Pancreas (tissue), 10 donors: ENCODE measurements around the gene DACH1. TPM values are rescaled to one million over a fixed set of nuclear protein-coding genes. Genes with fewer than 3 reads are reported as not detected.

ENCODE experiments used
- ATAC-seq, 4 donors: fragments of 200-7000 bp; cut with Tn5 transposase; one replicate each; pipeline versions ENCODE4 v1.8.0 to v1.9.1; 2020; ENCODE audit warnings: mild to moderate bottlenecking in 4 of 4, moderate library complexity in 4 of 4
- DNase-seq, 6 donors: peaks; one replicate each; pipeline ENCODE4 v3.0.0-alpha.2; 2020
- FAIRE-seq: peaks from 2 replicates; lab custom pipeline; 2012; peaks lifted over from hg19 to GRCh38; lab: Jason Lieb, UNC
- H3K27ac ChIP-seq, 4 donors: fragments of 200-600 bp; sonication (generic); 1 replicate in 3 of 4; 2 replicates in 1 of 4; pipeline versions ENCODE4 v1.5.0 to v1.8.0; 2020
- H3K27me3 ChIP-seq, 4 donors: fragments of 200-600 bp; one replicate each; pipeline ENCODE4 v1.8.0; 2021
- H3K36me3 ChIP-seq, 3 donors: fragments of 200-600 bp; sonication (generic) in 1 of 3; one replicate each; pipeline versions ENCODE4 v1.5.0 to v1.8.0; 2020 to 2021
- H3K4me1 ChIP-seq, 3 donors: fragments of 200-600 bp; one replicate each; pipeline ENCODE4 v1.8.0; 2021
- H3K4me3 ChIP-seq, 4 donors: fragments of 200-600 bp; sonication (generic) in 2 of 4; one replicate each; pipeline versions ENCODE4 v1.5.0 to v1.8.0; 2020 to 2021
- H3K9me3 ChIP-seq, 4 donors: fragments of 200-600 bp; one replicate each; pipeline ENCODE4 v1.8.0; 2021
- CTCF ChIP-seq, 4 donors: fragments of 200-600 bp; sonication (generic) in 3 of 4; IDR thresholded peaks; one replicate each; pipeline versions ENCODE4 v1.5.0 to v1.8.0; 2021; ENCODE audit warnings: antibody characterized with exemption in 4 of 4
- WGBS, 2 donors: extraction: QIAGEN DNeasy Blood & Tissue Kit; methylation state at CpG; one replicate each; pipeline ENCODE4 v1.1.7; 2013; 5-methylcytosine and 5-hydroxymethylcytosine counted together
- intact Hi-C, 3 donors: fragments of 100-400 bp; cut with DNase I; formaldehyde crosslinking; loops; one replicate each; pipeline versions ENCODE4 v1.11.1 to v1.14.2; 2022
- polyA plus RNA-seq, 2 donors: library from polyadenylated mRNA; stranded (reverse); fragments of 200-250 nt; gene quantifications; one replicate each; pipeline ENCODE4 v1.2.3, GENCODE V29; 2013
- total RNA-seq, 6 donors: library from RNA; stranded (reverse); fragmentation: NEBNext Ultra II Directional in 4 of 6; extraction: Animal tissue kit (Norgen Biotek cat#: 25700) in 4 of 6; gene quantifications; one replicate each; pipeline versions ENCODE4 v1.2.1 to v1.2.4, GENCODE V29; 2021 to 2023
- donor health status: healthy with polysubstance abuse.
- donor health status: DM: no; HTN: no; CAD: no; lungs with moderate emphysema.
- donor health status: DM: no; HTN: no; CAD: no.
- donor health status: control.
- donor health status: control.
- donor health status: Bipolar disorder and iron deficiency.
- donor health status: DM: yes; HTN: yes; CAD: no.
- donor health status: DM: no; HTN: no; CAD: no.
- donor health status: DM: no; HTN: no; CAD: no.
- donor health status: DM: yes; HTN: yes; CAD: no.

Gene DACH1
- total and polyA plus RNA-seq, 8 donors: 0.73 to 5.5 (median 1.7) TPM

DNA sequence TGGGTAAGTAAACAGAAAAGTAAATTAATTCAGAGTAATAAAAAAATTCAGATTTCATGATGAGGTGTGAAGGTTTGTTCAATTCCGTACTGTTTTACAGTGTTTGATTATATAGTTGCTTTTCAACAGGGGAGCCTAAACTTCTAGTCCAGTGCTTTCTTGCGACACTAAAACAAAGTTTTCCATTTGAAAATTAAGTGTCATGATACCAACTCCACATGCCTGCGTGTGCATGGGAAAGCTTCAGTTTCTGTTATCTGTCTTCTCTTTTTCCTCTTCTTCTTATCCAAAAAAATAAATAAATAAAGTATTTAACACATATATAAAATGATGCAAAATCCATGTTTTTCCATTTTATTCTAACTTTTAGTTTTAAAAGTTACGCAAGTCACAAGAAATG is 165.3 kb downstream of the DACH1 start:
- 73 to 83% methylated on average over 4 of the region's 4 CpGs for WGBS, 2 donors
- DNase-seq (no peak), ATAC-seq (no peak), FAIRE-seq (no peak)
- H3K9me3 ChIP-seq: no peaks in the 10 kb centered on the region
- H3K27ac ChIP-seq: no peak overlapping the region
- no peak for TF ChIP-seq CTCF (IDR thresholded peaks at IDR 0.05)
- intact Hi-C loops: no loop called here
- H3K4me3 ChIP-seq: no peak overlapping the region
- H3K27me3 ChIP-seq: no peaks in the 10 kb centered on the region
- H3K4me1 ChIP-seq: no peaks in the 10 kb centered on the region
- no peaks in the 10 kb centered on the region for H3K36me3 ChIP-seq

- no peaks in the 10 kb centered on the region for H3K4me1 ChIP-seq
- no peak overlapping the region for H3K4me3 ChIP-seq
- FAIRE-seq (no peak), DNase-seq (no peak), ATAC-seq (no peak)
- H3K27me3 ChIP-seq: no peaks in the 10 kb centered on the region
- no peak overlapping the region for H3K27ac ChIP-seq
- no peaks in the 10 kb centered on the region for H3K9me3 ChIP-seq
- no peak for TF ChIP-seq CTCF (IDR thresholded peaks at IDR 0.05)
- intact Hi-C loops: no loop called here
- no peaks in the 10 kb centered on the region for H3K36me3 ChIP-seq
- WGBS, 2 donors: 88 to 93% methylated on average over 2 of the region's 2 CpGs
Measured at GRCh38 chr13:71699342-71699741, 167.7 kb downstream of the DACH1 start.

DNA sequence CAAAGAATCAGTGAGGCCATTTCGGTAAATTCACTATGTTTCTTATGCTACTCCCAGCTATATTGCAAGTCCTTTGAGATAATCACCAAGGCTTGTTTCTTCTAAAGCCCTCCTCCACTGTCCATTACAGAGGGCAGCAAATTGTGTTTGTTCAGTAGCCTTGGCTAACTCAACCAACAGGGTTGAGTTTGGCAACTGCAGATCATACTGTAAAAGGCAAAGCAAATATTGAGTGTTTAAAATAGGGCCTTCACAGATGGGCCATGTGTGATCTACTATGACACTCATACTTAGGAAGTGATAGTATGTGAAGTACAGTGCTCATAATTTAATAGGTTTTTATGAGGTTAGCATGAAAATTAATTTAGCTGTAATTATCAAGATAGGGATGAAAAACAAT is 171.3 kb downstream of the DACH1 start:
- FAIRE-seq: no peak
- DNase-seq: no peak
- Histone ChIP-seq H3K27me3 (no peaks in the 10 kb centered on the region), H3K4me3 (no peak overlapping the region), H3K4me1 (no peaks in the 10 kb centered on the region), H3K9me3 (no peaks in the 10 kb centered on the region), H3K27ac (no peak overlapping the region), H3K36me3 (no peaks in the 10 kb centered on the region)
- ATAC-seq: no peak
- 88 to 100% methylated on average over 1 of the region's 1 CpG for WGBS, 2 donors
- intact Hi-C loops: no loop called here
- no peak for TF ChIP-seq CTCF (IDR thresholded peaks at IDR 0.05)

- no peak for FAIRE-seq
- intact Hi-C loops: no loop called here
- no peak for DNase-seq
- Histone ChIP-seq H3K27me3 (no peaks in the 10 kb centered on the region), H3K4me3 (no peak overlapping the region), H3K27ac (no peak overlapping the region), H3K36me3 (no peaks in the 10 kb centered on the region), H3K4me1 (no peaks in the 10 kb centered on the region), H3K9me3 (no peaks in the 10 kb centered on the region)
- ATAC-seq: no peak
- no peak for TF ChIP-seq CTCF (IDR thresholded peaks at IDR 0.05)
- 64 to 72% methylated on average over 3 of the region's 3 CpGs for WGBS, 2 donors
Measured at GRCh38 chr13:71685072-71685471, 181.9 kb downstream of the DACH1 start.

GRCh38 chr13:71681901-71682613 is 184.9 kb downstream of the DACH1 start:
- DNase-seq: no peak
- Histone ChIP-seq H3K4me1 (no peaks in the 10 kb centered on the region), H3K9me3 (no peaks in the 10 kb centered on the region), H3K36me3 (no peaks in the 10 kb centered on the region), H3K4me3 (no peak overlapping the region), H3K27me3 (no peaks in the 10 kb centered on the region), H3K27ac (no peak overlapping the region)
- intact Hi-C loops: no loop called here
- FAIRE-seq: no peak
- no peak for ATAC-seq
- no peak for TF ChIP-seq CTCF (IDR thresholded peaks at IDR 0.05)
- WGBS, 2 donors: 45 to 48% methylated on average over 6 of the region's 6 CpGs
